Neural progenitor cell (in vitro differentiated cells): ENCODE results near the gene KIRREL3.

Experiments used
- CTCF ChIP-seq: fragments of 200-600 bp; sonication (generic); IDR thresholded peaks from 2 replicates; pipeline ENCODE4 v1.5.1; 2017; ENCODE audit warnings: antibody characterized with exemption, mild to moderate bottlenecking
- EZH2 ChIP-seq: fragments of 200-600 bp; sonication (generic); IDR thresholded peaks from 2 replicates; pipeline ENCODE4 v1.6.1; 2017; ENCODE audit warnings: antibody characterized with exemption, mild to moderate bottlenecking, moderate library complexity
- EZH2phosphoT487 ChIP-seq: fragments of 200-600 bp; sonication (generic); IDR thresholded peaks from 2 replicates; pipeline ENCODE4 v1.6.1; 2017; ENCODE audit warnings: antibody characterized with exemption

DNA sequence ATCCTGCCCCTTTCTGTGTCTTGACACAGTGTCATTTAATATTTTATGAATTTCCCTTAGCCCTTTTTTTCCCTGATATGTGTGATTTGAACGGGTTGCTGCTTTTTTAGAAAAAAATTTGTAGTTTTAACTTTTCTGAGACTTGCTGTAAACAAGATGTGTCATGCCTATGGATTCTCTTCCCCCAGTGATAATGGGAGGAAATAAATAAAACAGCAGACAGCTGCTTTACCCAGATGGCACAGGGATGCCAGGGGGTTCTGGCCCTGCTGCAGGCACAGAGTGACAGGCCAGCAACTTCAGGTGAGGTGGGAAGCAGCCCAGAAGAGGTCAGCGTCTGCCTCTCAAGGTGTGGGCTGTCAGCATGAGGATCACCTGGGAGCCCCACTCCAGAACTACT, 266.9 kb downstream of the KIRREL3 start:
- TF ChIP-seq CTCF: no peak
- no peak for TF ChIP-seq EZH2phosphoT487
- TF ChIP-seq EZH2: no peak
